Measurements from ENCODE around the gene CAMK2N1.

DNA sequence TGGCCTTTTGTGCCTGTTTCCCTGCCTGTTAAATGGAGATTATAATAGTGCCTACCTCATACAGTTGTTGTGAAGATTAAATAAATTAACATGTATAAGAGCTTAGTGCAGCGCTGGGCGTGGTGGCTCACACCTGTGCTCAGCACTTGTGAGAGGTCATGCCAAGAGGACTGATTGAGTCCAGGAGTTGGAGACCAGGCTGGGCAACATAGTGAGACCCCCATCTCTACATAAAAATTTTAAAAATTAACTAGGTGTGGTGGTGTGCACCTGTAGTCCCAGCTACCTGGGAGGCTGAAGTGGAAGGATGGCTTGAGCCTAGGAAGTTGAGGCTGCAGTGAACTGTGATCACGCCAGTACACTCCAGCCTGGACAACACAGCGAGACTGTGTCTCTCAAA, 12.1 kb downstream of the CAMK2N1 start:
- TF ChIP-seq, protein P1, sequence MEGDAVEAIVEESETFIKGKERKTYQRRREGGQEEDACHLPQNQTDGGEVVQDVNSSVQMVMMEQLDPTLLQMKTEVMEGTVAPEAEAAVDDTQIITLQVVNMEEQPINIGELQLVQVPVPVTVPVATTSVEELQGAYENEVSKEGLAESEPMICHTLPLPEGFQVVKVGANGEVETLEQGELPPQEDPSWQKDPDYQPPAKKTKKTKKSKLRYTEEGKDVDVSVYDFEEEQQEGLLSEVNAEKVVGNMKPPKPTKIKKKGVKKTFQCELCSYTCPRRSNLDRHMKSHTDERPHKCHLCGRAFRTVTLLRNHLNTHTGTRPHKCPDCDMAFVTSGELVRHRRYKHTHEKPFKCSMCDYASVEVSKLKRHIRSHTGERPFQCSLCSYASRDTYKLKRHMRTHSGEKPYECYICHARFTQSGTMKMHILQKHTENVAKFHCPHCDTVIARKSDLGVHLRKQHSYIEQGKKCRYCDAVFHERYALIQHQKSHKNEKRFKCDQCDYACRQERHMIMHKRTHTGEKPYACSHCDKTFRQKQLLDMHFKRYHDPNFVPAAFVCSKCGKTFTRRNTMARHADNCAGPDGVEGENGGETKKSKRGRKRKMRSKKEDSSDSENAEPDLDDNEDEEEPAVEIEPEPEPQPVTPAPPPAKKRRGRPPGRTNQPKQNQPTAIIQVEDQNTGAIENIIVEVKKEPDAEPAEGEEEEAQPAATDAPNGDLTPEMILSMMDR (IDR thresholded peaks at IDR 0.05; ENCODE audit: insufficient read depth, low read length, poor library complexity, severe bottlenecking): no peak
- no peak for TF ChIP-seq EZH2phosphoT487 (conservative IDR thresholded peaks at IDR 0.05; ENCODE audit: low read length)

Data from SU-DHL-6 (cell line).